ENCODE data around the gene PPARG.

The PPARG gene

DNA sequence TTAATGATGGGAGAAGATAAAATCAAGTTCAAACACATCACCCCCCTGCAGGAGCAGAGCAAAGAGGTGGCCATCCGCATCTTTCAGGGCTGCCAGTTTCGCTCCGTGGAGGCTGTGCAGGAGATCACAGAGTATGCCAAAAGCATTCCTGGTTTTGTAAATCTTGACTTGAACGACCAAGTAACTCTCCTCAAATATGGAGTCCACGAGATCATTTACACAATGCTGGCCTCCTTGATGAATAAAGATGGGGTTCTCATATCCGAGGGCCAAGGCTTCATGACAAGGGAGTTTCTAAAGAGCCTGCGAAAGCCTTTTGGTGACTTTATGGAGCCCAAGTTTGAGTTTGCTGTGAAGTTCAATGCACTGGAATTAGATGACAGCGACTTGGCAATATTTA lies 127.9 kb downstream of the PPARG start:
- no peak for DNase-seq

DNA sequence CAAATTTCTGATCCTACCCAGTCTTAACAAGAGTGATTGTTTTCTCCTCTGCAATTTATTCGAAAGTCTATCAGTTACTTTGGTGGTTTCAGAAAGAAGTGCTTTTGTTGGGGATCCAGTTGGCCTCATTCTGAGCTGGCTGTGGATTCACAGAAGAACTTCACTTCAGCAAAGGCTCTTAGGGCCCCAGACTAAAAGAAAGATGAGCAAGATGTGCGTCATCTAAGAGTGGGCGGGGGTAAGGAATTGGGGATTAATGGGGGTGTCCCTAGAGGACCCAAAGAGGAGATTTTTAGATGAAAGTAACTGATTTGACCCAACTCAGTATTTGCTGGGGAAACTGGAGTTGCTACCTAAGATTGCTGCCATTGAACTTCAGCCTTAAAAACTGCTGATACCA lies 131.5 kb downstream of the PPARG start:
- DNase-seq, result no peak

DNA sequence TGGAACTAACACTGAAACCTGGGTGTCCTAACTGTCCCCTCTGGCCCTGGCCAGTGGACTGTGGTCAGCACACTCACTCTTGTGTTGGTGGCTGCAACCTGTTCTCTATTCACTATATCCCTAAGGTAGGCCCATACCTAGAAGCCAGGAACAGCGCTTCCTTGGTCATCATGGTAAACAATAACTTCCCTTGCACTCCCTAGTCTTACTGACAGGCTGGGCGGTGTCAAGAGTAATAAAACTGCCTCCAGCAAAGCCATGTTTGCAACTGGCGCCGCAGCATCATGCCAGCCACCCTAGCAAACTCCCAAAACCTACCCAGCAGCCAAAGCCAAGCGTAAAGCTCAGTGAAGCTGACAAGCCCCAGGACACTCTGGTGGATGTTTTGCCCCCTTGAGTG lies 132.3 kb downstream of the PPARG start:
- DNase-seq, result no peak

DNA sequence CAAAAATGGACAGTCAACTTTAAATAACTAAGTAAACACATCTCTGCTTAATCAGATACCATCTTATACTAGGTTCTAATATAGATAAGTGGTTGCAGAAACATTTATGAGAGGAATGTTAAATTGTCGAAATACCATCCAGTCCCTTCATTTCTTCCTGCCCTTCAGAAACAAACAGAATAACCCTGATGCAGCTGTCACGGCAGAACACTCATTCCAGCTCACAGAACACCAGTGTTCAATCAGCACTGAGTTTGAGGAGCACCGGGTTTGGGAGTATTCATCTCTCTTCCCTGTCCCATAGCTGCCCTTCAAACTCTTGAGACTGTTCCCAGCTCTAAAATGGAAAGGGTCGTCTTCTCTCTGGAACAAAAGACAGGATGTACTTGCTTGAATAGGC lies 134.3 kb downstream of the PPARG start:
- no peak for DNase-seq

DNA sequence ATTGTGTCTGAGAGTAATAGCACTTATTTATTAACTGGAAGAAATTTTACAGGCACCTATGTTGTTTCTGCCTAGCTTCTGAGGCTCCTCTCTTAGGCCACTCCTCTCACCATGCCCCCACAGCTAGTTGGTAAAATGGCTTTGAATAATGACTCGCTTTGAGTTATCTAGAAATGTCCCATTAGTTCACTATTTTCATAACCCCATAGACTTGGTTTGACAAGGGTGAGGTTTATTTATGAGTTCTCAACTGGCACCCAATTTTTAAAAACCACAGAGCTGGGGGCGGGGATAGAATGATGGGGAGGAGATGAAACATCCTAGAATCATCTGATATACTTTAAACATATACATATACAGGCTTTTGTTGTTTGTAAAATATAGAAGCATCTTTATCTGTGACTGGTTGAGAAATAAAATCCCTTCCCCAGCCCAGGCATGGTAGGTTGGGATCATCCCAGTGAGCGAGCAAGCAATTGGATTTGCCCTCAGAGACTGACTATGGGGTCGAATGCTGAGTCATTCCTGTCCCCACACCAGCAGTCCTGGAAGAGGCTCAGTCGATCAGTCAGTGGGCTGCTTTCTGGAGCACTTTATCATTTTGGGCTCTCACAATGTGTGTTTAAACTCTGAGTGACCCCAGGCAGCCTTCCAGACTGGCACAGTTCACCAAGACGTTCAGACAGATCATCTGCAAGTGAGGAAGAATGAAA lies 135.2 kb downstream of the PPARG start:
- peak; percentile 35 for DNase-seq

DNA sequence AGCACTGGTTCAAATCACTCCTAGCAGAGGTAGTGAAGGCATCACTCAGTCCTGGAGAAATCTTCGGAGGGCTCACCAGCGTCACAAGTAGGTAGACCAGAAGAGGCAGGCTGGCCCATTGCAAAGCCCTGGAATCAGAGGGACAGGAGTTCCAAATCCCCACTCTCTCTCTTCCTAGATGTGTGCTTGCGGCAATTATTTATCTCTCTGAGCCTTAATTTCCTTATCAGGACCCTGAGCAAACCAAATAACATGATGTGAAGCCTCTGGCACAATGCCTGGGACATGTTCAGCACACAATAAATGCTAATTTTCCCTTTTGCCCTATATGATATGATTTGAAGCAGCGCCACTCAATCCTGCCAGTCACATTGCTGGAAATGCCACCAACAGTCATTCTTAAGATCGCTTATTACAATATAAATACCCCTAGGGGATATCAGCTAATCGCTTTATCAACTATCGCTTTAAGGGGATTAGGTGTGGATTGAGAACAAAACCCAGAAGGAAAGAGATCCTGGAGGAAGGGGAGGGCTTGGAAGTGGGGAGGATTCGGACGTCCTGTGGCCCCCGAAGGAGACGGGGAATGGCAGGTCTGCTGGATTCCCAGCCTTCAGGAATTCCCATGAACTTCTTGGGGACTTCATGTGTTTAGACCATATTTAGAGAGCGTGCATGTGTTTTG lies 135.9 kb downstream of the PPARG start:
- peak; percentile 69 for DNase-seq

DNA sequence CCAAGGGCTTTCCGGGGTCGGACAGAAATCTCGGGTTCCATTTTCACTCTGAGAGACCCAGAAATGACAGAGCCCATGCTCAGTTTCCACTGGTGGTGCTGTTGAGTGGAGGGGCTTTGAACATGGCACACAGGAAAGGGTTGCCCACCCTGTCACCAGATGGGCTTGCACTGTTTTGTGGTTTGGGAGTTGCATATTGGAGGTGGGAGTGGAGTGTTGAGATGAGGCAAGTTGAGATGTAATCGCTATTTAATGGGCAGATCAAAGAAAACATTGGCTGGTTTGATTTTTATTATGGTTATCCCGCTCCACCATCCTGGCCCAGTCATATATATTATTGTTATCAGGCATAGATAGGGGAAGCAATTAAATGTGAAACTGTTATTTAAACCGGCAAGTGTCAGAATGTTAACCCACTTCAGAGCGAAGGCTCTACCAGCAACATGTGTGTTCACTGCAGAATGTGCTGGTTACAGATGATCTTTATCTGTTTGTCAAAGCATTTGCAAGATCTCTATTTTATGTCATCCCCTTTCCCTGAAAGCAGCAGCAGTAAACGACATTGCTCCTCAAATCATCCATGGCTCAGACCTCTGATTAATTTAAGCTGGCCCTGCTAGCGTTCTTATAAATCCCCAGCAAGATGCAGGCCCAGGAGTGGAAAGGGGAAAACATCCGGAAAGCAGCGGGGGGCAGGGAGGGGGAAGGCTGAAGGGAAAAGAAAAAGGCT lies 137.1 kb downstream of the PPARG start:
- no peak for DNase-seq

DNA sequence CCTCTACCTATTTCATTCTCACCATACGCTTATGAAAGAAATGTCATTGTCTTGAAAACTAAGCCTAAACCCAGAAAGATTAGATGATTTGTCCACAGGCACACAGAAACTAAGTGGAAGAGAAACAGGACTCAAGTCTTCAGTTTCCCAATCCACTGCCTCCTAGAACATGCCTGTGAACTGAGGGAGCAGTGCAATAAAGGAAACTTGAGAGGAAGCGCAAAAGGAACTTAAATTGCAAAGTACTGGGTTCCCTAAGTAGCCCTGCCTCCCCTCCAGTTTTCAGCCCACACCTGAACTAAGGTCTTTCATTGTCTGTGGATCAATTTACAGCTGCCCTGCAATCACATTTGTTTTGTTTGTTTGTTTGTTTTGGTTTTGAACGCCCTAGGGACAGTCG lies 138.7 kb downstream of the PPARG start:
- no peak for DNase-seq

DNA sequence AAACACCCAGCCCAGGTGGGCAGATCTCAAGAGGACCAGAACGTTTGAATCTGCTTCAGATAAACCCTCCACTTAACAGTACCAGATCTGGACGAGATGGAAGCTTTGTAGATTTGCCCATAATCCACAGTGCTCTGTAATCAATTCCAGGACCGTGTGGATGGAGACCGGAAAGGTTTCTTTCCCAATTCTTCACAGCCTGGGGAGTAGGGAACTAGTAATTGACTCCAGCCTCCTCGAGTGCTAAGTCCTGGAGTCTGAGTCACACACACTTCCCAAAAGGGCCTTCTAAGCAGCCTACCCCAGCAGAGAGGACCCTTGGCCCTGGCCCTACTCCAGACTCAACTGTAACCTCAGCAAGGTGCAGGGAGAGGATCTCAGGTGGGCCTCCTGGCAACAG lies 139.3 kb downstream of the PPARG start:
- DNase-seq, result no peak

DNA sequence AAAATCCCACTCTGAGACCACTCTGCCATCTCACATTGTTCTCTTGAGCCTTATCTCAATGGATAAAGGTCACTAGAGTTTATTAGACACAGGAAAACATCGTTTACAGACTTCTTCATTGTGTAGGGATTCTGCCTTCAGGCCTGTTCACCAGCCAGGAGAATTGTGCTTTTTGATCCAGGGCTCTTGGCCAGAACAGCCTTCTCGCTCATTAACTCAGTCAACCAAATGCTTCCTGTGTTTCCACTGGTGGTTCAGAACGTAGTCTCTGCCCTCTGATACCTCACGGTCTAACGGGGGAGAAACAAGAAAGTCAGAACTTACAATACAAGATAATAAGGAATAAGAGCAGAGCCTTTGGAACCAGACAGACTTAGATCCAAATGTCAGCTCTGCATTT lies 141.2 kb downstream of the PPARG start:
- no peak for DNase-seq

DNA sequence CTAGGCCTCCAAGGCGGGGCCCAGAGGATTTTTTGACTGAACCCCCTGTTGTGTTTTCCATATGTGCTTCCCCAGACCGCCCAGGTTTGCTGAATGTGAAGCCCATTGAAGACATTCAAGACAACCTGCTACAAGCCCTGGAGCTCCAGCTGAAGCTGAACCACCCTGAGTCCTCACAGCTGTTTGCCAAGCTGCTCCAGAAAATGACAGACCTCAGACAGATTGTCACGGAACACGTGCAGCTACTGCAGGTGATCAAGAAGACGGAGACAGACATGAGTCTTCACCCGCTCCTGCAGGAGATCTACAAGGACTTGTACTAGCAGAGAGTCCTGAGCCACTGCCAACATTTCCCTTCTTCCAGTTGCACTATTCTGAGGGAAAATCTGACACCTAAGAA lies 145.0 kb downstream of the PPARG start:
- DNase-seq, result no peak

DNA sequence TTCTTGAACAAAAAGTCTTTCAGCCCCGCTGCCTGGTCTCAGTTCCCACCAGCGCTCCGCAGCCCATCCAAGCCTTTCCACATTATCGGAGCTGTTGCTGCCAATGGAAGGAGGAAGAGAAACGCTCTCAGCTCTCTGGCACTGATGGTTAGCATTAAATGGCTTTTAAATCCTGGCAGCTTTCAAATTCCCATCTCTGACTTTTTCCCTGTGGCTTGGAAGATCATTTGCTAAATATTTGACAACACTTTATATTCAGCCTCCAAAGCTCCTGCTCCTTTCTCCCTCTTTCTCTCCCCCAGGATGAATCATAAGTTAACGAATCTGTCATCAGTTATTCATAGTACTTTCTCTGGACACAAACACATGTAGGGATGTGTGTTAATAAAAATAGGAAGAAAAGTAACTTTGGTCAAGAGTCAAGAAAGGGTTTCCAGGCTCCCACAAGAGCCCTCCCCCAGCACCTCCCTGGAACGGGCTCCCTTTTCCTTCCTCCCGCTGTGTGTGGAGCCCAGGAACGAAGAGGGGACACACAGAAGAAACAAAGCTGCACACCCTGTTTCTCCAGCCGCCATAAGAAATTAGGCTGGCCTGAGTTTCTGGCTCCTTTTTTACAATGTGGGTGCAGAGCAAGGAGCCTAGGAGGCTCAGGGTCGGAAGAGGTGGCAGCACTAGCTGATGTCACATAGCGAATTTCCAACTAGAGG lies 147.8 kb downstream of the PPARG start:
- DNase-seq, result no peak

DNA sequence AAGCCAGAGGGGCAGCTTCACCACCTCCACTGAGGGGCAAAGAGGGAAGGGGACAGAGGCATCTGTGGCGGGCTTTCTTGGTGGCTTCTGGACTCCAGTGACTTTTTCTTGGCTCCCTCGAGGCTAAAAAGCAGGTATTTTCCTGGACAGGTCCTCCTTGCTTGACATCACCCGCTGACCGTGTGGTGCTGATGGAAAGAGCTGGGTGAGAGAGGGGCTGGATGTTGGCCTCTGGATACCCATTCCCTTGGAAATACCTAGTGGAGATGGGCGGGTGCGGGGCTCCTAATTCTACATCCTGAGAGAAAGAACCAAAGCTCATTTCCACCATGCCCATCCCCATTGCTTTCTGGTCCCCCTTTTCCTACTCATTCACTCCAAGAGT lies 148.3 kb downstream of the PPARG start:
- DNase-seq, result no peak

DNA sequence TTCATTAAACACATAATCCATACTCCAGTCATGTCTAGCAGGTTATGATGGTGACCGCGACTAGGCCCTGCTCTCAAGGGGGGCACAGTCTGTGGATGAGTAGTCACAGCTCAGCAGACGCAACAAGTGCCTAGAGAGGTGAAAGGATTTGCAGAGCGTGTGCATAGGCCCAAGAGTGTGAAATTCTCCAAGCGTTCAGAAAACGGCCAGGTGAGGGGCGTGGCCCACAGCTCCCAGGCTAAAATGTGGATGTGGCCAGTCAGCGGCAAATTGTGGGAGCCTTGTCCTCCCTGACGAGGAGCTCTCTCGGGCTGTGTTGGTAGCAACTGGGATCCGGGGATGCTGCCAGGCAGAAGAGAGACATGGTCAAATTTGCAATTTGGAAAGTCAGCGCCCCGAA lies 149.0 kb downstream of the PPARG start:
- DNase-seq, result no peak

DNA sequence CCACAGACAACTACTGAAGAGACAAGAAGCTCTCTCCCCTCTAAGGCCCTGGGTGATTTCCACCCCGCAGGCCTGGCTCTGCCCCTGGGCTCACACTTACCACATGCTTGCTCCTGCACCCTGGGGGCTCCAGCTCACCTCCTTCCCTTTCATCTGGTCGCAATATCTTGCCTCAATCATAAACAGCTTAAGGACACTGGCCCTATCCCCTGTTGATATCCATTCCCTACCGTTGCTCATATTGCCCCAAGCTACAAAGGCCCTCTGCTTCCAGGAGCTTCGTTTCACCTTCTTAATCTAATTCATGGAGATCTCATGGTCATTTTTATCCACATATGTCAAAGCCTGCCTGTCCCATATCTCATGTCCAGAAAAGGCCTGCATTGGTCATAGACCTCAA lies 149.4 kb downstream of the PPARG start:
- DNase-seq, result no peak

DNA sequence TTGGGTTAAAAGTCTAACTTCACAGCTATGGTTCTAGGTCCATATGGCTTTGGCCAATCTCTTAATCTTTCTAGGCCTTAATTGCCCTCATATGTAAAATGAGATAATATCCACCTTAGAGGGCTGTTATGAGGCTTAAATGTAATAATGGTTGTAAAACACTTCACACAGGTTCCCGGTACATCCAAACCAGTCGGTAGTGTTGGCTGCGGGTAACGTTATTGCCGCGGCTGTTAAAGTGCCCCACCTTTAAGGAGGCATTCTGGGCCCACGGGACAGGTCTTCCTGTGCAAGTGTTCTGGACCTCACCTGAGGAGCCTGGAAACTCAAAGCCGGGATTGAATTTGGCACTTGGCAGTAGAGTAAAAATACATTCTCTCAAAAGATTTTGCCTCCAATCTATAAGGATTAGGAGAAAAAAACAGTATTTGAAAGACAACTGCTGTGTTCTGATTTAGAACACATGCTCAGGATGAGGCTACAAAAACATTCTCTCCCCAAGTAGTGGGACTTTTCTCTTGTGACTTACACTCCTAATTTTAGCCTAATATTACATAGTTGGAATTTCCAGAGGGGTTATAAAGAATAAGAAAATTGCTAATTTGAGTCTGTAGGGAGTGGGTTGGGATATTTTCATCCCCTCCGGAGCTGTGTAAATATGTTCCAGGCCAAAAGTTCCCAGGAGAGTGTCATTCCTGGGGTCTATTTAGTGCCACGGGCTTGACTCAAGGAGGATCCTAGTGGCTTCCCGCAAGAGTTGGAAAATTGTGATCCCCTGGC lies 150.5 kb downstream of the PPARG start:
- DNase-seq, result no peak

DNA sequence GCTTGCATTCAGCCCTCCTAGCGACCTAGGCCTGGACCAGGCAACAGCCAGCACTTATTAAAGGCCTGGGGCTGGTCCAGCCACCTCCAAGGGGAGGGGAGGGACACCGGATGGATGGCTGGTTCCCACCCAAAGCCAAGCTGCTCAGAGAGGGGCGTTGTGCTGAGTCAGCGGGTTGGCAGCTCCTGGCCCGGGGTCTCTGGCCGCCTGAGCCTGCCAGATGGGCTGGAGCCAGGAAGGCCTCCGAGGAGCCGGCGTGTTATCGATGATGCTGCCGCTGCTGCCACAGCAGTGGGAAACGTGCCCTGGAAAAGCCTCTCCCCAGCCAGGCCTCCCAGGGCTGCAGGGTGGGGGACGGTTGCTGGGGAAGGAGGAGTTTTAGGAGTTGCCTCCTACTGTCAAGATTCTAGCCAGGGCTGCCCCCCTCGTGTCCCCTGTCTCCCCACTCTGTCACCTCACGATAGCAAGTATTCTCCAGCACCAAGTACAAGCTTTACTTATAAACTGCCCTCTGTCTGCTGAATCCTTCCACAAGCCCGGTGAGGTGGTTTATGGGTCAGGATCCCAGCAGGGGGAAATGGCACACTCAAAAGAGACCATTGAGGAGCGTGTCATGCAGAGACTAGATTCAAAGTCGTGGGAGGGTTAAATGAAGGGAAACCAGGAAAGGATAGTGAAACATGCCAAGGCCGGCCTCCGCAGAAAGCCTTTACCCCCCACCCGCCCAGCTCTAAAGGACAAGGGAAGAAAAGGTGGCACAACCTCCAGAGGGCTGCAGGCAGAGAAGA lies 152.3 kb downstream of the PPARG start:
- DNase-seq, result no peak

DNA sequence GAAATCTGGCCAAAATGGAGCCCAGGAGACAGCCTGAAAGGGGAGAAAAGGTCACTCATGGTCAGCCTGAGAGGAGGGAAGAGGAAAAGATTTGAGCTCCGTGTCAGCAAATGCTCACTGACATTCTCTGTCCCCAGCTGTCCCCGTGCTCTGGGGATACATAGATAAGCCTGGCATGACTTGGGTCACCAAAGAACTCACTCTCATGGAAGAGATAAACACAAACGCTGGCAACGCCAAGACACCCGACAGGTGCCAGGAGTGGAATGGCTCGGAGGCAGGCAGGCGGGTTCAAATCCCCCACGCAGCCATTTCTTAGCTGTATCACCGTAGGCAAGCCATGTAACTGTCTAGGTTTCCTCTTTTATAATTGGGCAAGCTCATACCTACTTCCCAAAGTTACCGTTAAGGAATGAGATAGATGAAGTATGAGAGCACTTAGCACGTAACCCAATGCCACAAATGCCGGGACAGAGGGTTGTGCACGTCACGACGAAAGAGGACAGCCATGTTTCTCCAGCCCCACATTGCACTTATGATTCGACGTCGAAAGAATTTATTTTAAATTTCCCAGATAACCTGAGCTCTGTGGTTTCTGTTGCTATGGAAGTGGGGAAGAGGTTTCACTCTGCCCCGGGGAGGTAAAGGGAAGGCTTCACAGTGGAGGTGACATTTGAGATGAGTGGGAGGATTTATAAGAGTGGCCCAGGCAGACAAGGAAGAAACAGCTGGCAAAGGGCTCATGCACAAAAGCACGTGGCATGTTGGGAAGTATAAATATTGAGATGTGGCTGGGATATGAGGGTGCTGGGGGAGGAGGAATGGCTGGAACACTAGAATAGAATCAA lies 154.0 kb downstream of the PPARG start:
- no peak for DNase-seq

DNA sequence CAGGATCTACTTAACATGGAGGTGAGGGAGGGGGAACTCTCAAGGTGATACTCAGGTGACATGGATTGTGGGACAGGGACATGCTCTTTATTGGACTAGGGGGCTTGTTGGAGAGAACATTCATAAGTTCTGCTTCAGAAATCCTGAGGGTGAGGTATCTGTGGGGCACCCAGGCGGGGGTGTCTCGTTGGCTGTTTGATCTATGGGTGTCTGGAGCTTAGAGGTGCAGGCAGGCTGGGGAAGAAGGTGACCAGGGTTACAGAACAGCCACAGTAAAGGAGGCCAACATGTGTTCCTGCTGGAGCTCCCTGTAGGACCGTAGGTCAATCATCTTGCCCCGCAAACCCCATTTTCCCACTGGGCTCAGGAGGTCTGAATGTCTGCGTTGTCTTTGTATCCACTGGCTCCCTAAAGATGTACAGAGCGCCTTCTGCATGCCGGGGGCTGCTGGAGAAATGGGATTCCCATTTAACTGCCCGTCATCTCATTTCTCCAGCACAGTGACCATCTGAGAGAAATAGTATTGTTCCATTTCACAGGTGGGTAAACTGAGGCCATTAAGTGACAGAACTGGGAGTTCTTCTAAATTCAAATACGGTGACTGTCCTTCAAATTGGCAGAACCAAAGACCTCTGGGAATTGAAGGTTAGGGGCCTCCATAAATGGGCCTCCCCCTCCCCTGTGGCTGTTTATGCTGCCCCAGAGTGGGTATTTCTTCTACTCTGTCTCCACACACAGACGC lies 155.1 kb downstream of the PPARG start:
- DNase-seq, result no peak

Data from hematopoietic multipotent progenitor cell treated with erythropoietin and hydrocortisone succinate and interleukin-3 and kit ligand, for 4 days (in vitro differentiated cells).